ENCODE data around the gene TMEM181.

TMEM181 gene

GRCh38 chr6:158621694-158622544, 62.0 kb downstream of the TMEM181 start:
- Histone ChIP-seq H2AFZ (ENCODE audit: low read length, unreplicated experiment) (no peak overlapping the region), H3K36me3 (ENCODE audit: insufficient read depth, low read length) (peaks cover 4% of the 10 kb centered on the region), H3K79me2 (ENCODE audit: control insufficient read depth, insufficient read depth, low read length, unreplicated experiment) (no peaks in the 10 kb centered on the region), H3K4me1 (ENCODE audit: control insufficient read depth, insufficient read depth, low read length, unreplicated experiment) (no peaks in the 10 kb centered on the region), H3K27me3 (ENCODE audit: insufficient read depth, low read length) (no peaks in the 10 kb centered on the region), H3K4me3 (ENCODE audit: low read depth, low read length) (no peak overlapping the region), H3K27ac (ENCODE audit: low read depth, low read length) (no peak overlapping the region)

GRCh38 chr6:158622545-158623190, 62.8 kb downstream of the TMEM181 start:
- Histone ChIP-seq H3K4me1 (ENCODE audit: control insufficient read depth, insufficient read depth, low read length, unreplicated experiment) (no peaks in the 10 kb centered on the region), H2AFZ (ENCODE audit: low read length, unreplicated experiment) (no peak overlapping the region), H3K27ac (ENCODE audit: low read depth, low read length) (no peak overlapping the region), H3K79me2 (ENCODE audit: control insufficient read depth, insufficient read depth, low read length, unreplicated experiment) (no peaks in the 10 kb centered on the region), H3K27me3 (ENCODE audit: insufficient read depth, low read length) (no peaks in the 10 kb centered on the region), H3K4me3 (ENCODE audit: low read depth, low read length) (no peak overlapping the region), H3K36me3 (ENCODE audit: insufficient read depth, low read length) (peaks cover 4% of the 10 kb centered on the region)

GRCh38 chr6:158624684-158625682, 65.1 kb downstream of the TMEM181 start:
- no peak overlapping the region for H3K27ac ChIP-seq (ENCODE audit: low read depth, low read length)
- no peak overlapping the region for H2AFZ ChIP-seq (ENCODE audit: low read length, unreplicated experiment)

GRCh38 chr6:158625881-158626305, 66.0 kb downstream of the TMEM181 start:
- Histone ChIP-seq H3K27me3 (ENCODE audit: insufficient read depth, low read length) (no peaks in the 10 kb centered on the region), H2AFZ (ENCODE audit: low read length, unreplicated experiment) (no peak overlapping the region), H3K36me3 (ENCODE audit: insufficient read depth, low read length) (peaks cover 4% of the 10 kb centered on the region), H3K27ac (ENCODE audit: low read depth, low read length) (no peak overlapping the region), H3K4me3 (ENCODE audit: low read depth, low read length) (no peak overlapping the region), H3K4me1 (ENCODE audit: control insufficient read depth, insufficient read depth, low read length, unreplicated experiment) (peaks cover 11% of the 10 kb centered on the region), H3K79me2 (ENCODE audit: control insufficient read depth, insufficient read depth, low read length, unreplicated experiment) (no peaks in the 10 kb centered on the region)

More at GRCh38 chr6:158624684-158625682, 65.1 kb downstream of the TMEM181 start:
- Histone ChIP-seq H3K36me3 (ENCODE audit: insufficient read depth, low read length) (peaks cover 4% of the 10 kb centered on the region), H3K27me3 (ENCODE audit: insufficient read depth, low read length) (no peaks in the 10 kb centered on the region), H3K79me2 (ENCODE audit: control insufficient read depth, insufficient read depth, low read length, unreplicated experiment) (no peaks in the 10 kb centered on the region), H3K4me1 (ENCODE audit: control insufficient read depth, insufficient read depth, low read length, unreplicated experiment) (peaks cover 1% of the 10 kb centered on the region), H3K4me3 (ENCODE audit: low read depth, low read length) (no peak overlapping the region)

GRCh38 chr6:158626360-158627167, 66.7 kb downstream of the TMEM181 start:
- Histone ChIP-seq H3K36me3 (ENCODE audit: insufficient read depth, low read length) (peaks cover 1% of the 10 kb centered on the region), H3K27ac (ENCODE audit: low read depth, low read length) (no peak overlapping the region)

GRCh38 chr6:158627168-158627939, 67.5 kb downstream of the TMEM181 start:
- H2AFZ ChIP-seq (ENCODE audit: low read length, unreplicated experiment): no peak overlapping the region
- no peak overlapping the region for H3K4me3 ChIP-seq (ENCODE audit: low read depth, low read length)
- no peaks in the 10 kb centered on the region; the same call in 1 of the 2 replicates for H3K36me3 ChIP-seq (ENCODE audit: insufficient read depth, low read length)
- no peaks in the 10 kb centered on the region for H3K79me2 ChIP-seq (ENCODE audit: control insufficient read depth, insufficient read depth, low read length, unreplicated experiment)
- no peak overlapping the region for H3K27ac ChIP-seq (ENCODE audit: low read depth, low read length)
- H3K4me1 ChIP-seq (ENCODE audit: control insufficient read depth, insufficient read depth, low read length, unreplicated experiment): peaks cover 25% of the 10 kb centered on the region
- no peaks in the 10 kb centered on the region for H3K27me3 ChIP-seq (ENCODE audit: insufficient read depth, low read length)

More at GRCh38 chr6:158626360-158627167, 66.7 kb downstream of the TMEM181 start:
- no peaks in the 10 kb centered on the region for H3K79me2 ChIP-seq (ENCODE audit: control insufficient read depth, insufficient read depth, low read length, unreplicated experiment)
- no peak overlapping the region for H2AFZ ChIP-seq (ENCODE audit: low read length, unreplicated experiment)
- peaks cover 17% of the 10 kb centered on the region for H3K4me1 ChIP-seq (ENCODE audit: control insufficient read depth, insufficient read depth, low read length, unreplicated experiment)
- H3K4me3 ChIP-seq (ENCODE audit: low read depth, low read length): no peak overlapping the region
- no peaks in the 10 kb centered on the region for H3K27me3 ChIP-seq (ENCODE audit: insufficient read depth, low read length)

GRCh38 chr6:158627940-158628211, 68.0 kb downstream of the TMEM181 start:
- peaks cover under 1% of the 10 kb centered on the region; the same call in 1 of the 2 replicates for H3K36me3 ChIP-seq (ENCODE audit: insufficient read depth, low read length)
- H3K27me3 ChIP-seq (ENCODE audit: insufficient read depth, low read length): no peaks in the 10 kb centered on the region
- H3K79me2 ChIP-seq (ENCODE audit: control insufficient read depth, insufficient read depth, low read length, unreplicated experiment): no peaks in the 10 kb centered on the region
- H3K27ac ChIP-seq (ENCODE audit: low read depth, low read length): no peak overlapping the region
- H3K4me3 ChIP-seq (ENCODE audit: low read depth, low read length): no peak overlapping the region
- H3K4me1 ChIP-seq (ENCODE audit: control insufficient read depth, insufficient read depth, low read length, unreplicated experiment): peaks cover 30% of the 10 kb centered on the region
- H2AFZ ChIP-seq (ENCODE audit: low read length, unreplicated experiment): no peak overlapping the region

- Histone ChIP-seq H3K4me1 (ENCODE audit: control insufficient read depth, insufficient read depth, low read length, unreplicated experiment) (peaks cover 31% of the 10 kb centered on the region), H3K36me3 (ENCODE audit: insufficient read depth, low read length) (peaks cover 7% of the 10 kb centered on the region; the same call in 1 of the 2 replicates), H3K79me2 (ENCODE audit: control insufficient read depth, insufficient read depth, low read length, unreplicated experiment) (no peaks in the 10 kb centered on the region), H3K27ac (ENCODE audit: low read depth, low read length) (no peak overlapping the region), H2AFZ (ENCODE audit: low read length, unreplicated experiment) (no peak overlapping the region), H3K4me3 (ENCODE audit: low read depth, low read length) (no peak overlapping the region), H3K27me3 (ENCODE audit: insufficient read depth, low read length) (no peaks in the 10 kb centered on the region)
Measured at GRCh38 chr6:158628542-158628941, 68.7 kb downstream of the TMEM181 start.

- no peak overlapping the region for H2AFZ ChIP-seq (ENCODE audit: low read length, unreplicated experiment)
- H3K4me3 ChIP-seq (ENCODE audit: low read depth, low read length): no peak overlapping the region
- H3K36me3 ChIP-seq (ENCODE audit: insufficient read depth, low read length): peaks cover 10% of the 10 kb centered on the region; the same call in 1 of the 2 replicates
- no peak overlapping the region for H3K27ac ChIP-seq (ENCODE audit: low read depth, low read length)
- H3K79me2 ChIP-seq (ENCODE audit: control insufficient read depth, insufficient read depth, low read length, unreplicated experiment): no peaks in the 10 kb centered on the region
- H3K27me3 ChIP-seq (ENCODE audit: insufficient read depth, low read length): no peaks in the 10 kb centered on the region
- H3K4me1 ChIP-seq (ENCODE audit: control insufficient read depth, insufficient read depth, low read length, unreplicated experiment): peaks cover 31% of the 10 kb centered on the region
Measured at GRCh38 chr6:158629367-158630221, 69.7 kb downstream of the TMEM181 start.

Data from ACC112 (cell line).